Measurements from ENCODE around the gene RYR2.
"Not testable (repeated sequence)": the region's sequence is repeated elsewhere in the genome, so short reads cannot be mapped to it uniquely, and the experiment has no call there.

Gene RYR2

GRCh38 chr1:237229333-237229732 lies 187.3 kb downstream of the RYR2 start:
- Histone ChIP-seq H3K4me3 (no peak overlapping the region), H3K27ac (no peak overlapping the region)

- Histone ChIP-seq H3K4me3 (no peak overlapping the region), H3K27ac (no peak overlapping the region)
These were observed 190.5 kb downstream of the RYR2 start for GRCh38 chr1:237232501-237232900.

GRCh38 chr1:237235091-237235490 lies 193.1 kb downstream of the RYR2 start:
- H3K27ac ChIP-seq, result no peak overlapping the region
- H3K4me3 ChIP-seq, result no peak overlapping the region

- no peak overlapping the region for H3K27ac ChIP-seq
- H3K4me3 ChIP-seq, result no peak overlapping the region
These were observed 195.7 kb downstream of the RYR2 start for GRCh38 chr1:237237721-237238120.

- Histone ChIP-seq H3K4me3 (no peak overlapping the region), H3K27ac (no peak overlapping the region)
These were observed 197.3 kb downstream of the RYR2 start for GRCh38 chr1:237239248-237239647.

- no peak overlapping the region for H3K27ac ChIP-seq
These were observed 199.1 kb downstream of the RYR2 start for GRCh38 chr1:237241038-237241437.

GRCh38 chr1:237244778-237245177 lies 202.8 kb downstream of the RYR2 start:
- Histone ChIP-seq H3K27ac (no peak overlapping the region), H3K4me3 (no peak overlapping the region)

More at GRCh38 chr1:237241038-237241437, 199.1 kb downstream of the RYR2 start:
- H3K4me3 ChIP-seq, result no peak overlapping the region

- H3K4me3 ChIP-seq, result no peak overlapping the region
- H3K27ac ChIP-seq, result no peak overlapping the region
These were observed 205.5 kb downstream of the RYR2 start for GRCh38 chr1:237247442-237247841.

GRCh38 chr1:237249120-237249519 lies 207.1 kb downstream of the RYR2 start:
- H3K27ac ChIP-seq, result no peak overlapping the region
- H3K4me3 ChIP-seq, result no peak overlapping the region

GRCh38 chr1:237250055-237250454 lies 208.1 kb downstream of the RYR2 start:
- Histone ChIP-seq H3K4me3 (no peak overlapping the region), H3K27ac (no peak overlapping the region)

- H3K4me3 ChIP-seq, result no peak overlapping the region
These were observed 213.1 kb downstream of the RYR2 start for GRCh38 chr1:237255071-237255470.

GRCh38 chr1:237258871-237259270 lies 216.9 kb downstream of the RYR2 start:
- Histone ChIP-seq H3K27ac (no peak overlapping the region), H3K4me3 (no peak overlapping the region)

More at GRCh38 chr1:237255071-237255470, 213.1 kb downstream of the RYR2 start:
- H3K27ac ChIP-seq, result no peak overlapping the region

GRCh38 chr1:237261198-237261597 lies 219.2 kb downstream of the RYR2 start:
- no peak overlapping the region for H3K4me3 ChIP-seq
- H3K27ac ChIP-seq, result no peak overlapping the region

GRCh38 chr1:237267743-237268142 lies 225.8 kb downstream of the RYR2 start:
- Histone ChIP-seq H3K4me3 (no peak overlapping the region), H3K27ac (no peak overlapping the region)

GRCh38 chr1:237269938-237270337 lies 228.0 kb downstream of the RYR2 start:
- Histone ChIP-seq H3K27ac (no peak overlapping the region), H3K4me3 (no peak overlapping the region)

GRCh38 chr1:237270353-237270752 lies 228.4 kb downstream of the RYR2 start:
- H3K27ac ChIP-seq, result no peak overlapping the region
- no peak overlapping the region for H3K4me3 ChIP-seq

- not testable (repeated sequence) for H3K27ac ChIP-seq, H3K4me3 ChIP-seq
These were observed 236.0 kb downstream of the RYR2 start for GRCh38 chr1:237277994-237278393.

GRCh38 chr1:237279629-237280028 lies 237.6 kb downstream of the RYR2 start:
- Histone ChIP-seq H3K27ac (no peak overlapping the region), H3K4me3 (no peak overlapping the region)

- Histone ChIP-seq H3K27ac (no peak overlapping the region), H3K4me3 (no peak overlapping the region)
These were observed 239.5 kb downstream of the RYR2 start for GRCh38 chr1:237281481-237281880.

GRCh38 chr1:237282208-237282783 lies 240.3 kb downstream of the RYR2 start:
- no peak overlapping the region for H3K27ac ChIP-seq
- H3K4me3 ChIP-seq, result no peak overlapping the region

GRCh38 chr1:237287876-237288521 lies 246.0 kb downstream of the RYR2 start:
- no peak overlapping the region for H3K27ac ChIP-seq
- no peak overlapping the region for H3K4me3 ChIP-seq

GRCh38 chr1:237293804-237294203 lies 251.8 kb downstream of the RYR2 start:
- H3K4me3 ChIP-seq, result no peak overlapping the region
- H3K27ac ChIP-seq, result no peak overlapping the region

Measured in skin epidermis (tissue), 12 donors.